ENCODE measurements around the gene PSMD11.
"Not testable (repeated sequence)": the region's sequence is repeated elsewhere in the genome, so short reads cannot be mapped to it uniquely, and the experiment has no call there.

DNA sequence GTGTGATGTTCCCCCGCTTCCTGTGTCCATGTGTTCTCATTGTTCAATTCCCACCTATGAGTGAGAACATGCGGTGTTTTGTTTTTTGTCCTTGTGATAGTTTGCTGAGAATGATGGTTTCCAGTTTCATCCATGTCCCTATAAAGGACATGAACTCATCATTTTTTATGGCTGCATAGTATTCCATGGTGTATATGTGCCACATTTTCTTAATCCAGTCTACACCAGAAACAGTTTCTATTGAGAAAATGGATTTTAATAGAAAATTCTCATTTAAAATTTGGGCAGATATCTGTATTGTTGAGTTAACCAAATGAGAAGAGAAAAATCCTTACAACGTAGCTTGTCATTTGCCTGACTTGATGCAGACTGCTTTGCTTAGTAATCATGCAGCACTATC is 34.2 kb upstream of the PSMD11 start:
- not testable (repeated sequence) for TF ChIP-seq FOXM1 (IDR thresholded peaks at IDR 0.05; ENCODE audit: borderline replicate concordance); FOXK2 (IDR thresholded peaks at IDR 0.05); FOXA1 (IDR thresholded peaks at IDR 0.05); SP1 (IDR thresholded peaks at IDR 0.05); ZNF384 (IDR thresholded peaks at IDR 0.05); ELF4 (IDR thresholded peaks at IDR 0.05); SUZ12 (IDR thresholded peaks at IDR 0.05); CTBP1 (IDR thresholded peaks at IDR 0.05; ENCODE audit: borderline replicate concordance); BHLHE40 (IDR thresholded peaks at IDR 0.05; ENCODE audit: borderline replicate concordance)
- TF ChIP-seq, protein P1, sequence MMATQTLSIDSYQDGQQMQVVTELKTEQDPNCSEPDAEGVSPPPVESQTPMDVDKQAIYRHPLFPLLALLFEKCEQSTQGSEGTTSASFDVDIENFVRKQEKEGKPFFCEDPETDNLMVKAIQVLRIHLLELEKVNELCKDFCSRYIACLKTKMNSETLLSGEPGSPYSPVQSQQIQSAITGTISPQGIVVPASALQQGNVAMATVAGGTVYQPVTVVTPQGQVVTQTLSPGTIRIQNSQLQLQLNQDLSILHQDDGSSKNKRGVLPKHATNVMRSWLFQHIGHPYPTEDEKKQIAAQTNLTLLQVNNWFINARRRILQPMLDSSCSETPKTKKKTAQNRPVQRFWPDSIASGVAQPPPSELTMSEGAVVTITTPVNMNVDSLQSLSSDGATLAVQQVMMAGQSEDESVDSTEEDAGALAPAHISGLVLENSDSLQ (IDR thresholded peaks at IDR 0.05), result not testable (repeated sequence)
